GM18520 (cell line): ENCODE data around the gene CARD8.

Experiments
- ATAC-seq: cut with Tn5 transposase; IDR thresholded peaks from one replicate; pipeline ENCODE4 v1.9.1; 2021; ENCODE audit not compliant: unreplicated experiment

CARD8 gene

GRCh38 chr19:48174445-48175030 is 81.2 kb downstream of the CARD8 start:
- ATAC-seq, result no peak

GRCh38 chr19:48171710-48172109 is 84.0 kb downstream of the CARD8 start:
- ATAC-seq, result no peak

- no peak for ATAC-seq
These were observed 84.8 kb downstream of the CARD8 start for GRCh38 chr19:48170817-48171347.

GRCh38 chr19:48169939-48170803 is 85.5 kb downstream of the CARD8 start, which contains the start of the genes LIG1 and ZSWIM9:
LIG1 (minus strand) TSS chr19:48170344; CDS start chr19:48165566, 4,778 bp downstream.
ZSWIM9 (plus strand) TSS chr19:48170680; CDS start chr19:48171803, 1,123 bp downstream.
- peak; percentile 63 for ATAC-seq

- no peak for ATAC-seq
These were observed 86.2 kb downstream of the CARD8 start for GRCh38 chr19:48169578-48169938.

GRCh38 chr19:48168689-48169088 is 87.0 kb downstream of the CARD8 start:
- ATAC-seq, result no peak

GRCh38 chr19:48158210-48158790 is 97.4 kb downstream of the CARD8 start:
- no peak for ATAC-seq
